ENCODE results near the gene RAD23B. TPM values are rescaled to one million over a fixed set of nuclear protein-coding genes. Genes with fewer than 3 reads are reported as not detected.

Gene RAD23B
- polyA plus RNA-seq, 3 donors: 21.6 to 50.0 (median 24.7) TPM

DNA sequence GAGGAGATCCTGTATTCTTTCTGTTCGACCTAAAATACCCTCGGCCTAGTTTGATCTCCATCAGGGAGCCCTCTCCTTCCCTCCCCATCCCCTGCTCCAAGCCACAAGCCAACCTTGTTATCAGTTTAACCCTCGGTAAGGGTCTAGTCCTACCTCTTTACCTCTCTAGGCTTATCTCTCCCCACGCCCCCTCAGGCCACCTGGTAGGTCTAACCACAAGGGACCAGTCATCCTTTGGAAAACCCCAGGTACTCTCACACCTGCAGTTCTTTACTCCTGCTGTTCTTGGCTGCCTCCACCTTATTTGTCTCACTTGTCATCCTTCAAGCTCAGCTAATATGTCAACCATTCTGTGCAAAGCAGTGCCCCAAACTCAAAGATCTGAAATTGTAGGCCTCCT lies 78.7 kb downstream of the RAD23B start:
- H3K27ac ChIP-seq (ENCODE audit: low read depth in 1 of 2, low read length in 2 of 2): no peak overlapping the region
- peaks cover 0 to 8% (median 0%) of the 10 kb centered on the region in 3 donors for H3K27me3 Mint-ChIP-seq (ENCODE audit: low read depth in 3 of 3)

DNA sequence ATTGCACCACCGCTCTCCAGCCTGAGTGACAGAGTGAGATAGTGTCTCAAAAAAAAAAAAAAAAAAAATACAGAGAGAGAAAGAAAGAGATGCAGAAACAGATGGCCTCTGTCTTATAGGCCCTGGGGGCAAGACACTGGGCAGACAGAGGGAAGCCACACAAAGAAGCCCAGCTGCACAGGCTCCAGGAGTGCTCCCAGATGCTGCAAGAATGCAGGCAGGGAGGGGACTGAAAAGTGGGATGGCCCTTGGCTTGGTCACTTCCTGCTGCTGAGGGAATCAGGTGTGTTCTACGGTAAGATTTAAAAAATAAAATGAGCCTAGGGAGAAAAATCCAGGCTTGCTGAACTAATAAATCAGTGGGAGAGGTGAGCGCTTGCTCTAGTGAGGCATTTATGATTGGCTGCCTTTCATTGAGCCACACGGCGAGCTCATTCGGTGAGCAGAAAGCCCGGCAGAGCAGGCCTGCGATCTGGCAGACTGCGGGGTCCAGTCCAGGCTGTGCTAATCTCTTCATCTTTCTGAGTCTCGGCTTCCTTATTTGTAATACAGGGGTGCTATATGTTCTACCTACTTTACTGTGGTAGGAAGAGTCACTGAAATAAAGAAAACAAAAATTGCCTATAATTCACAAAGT lies 80.6 kb downstream of the RAD23B start:
- Mint-ChIP-seq H3K9me3 (peaks cover 0 to 5% (median 0%) of the 10 kb centered on the region in 7 donors), H3K36me3 (no peaks in the 10 kb centered on the region), H3K27ac (no peak overlapping the region), H3K27me3 (ENCODE audit: low read depth in 3 of 3) (peaks cover 0 to 10% (median 0%) of the 10 kb centered on the region in 3 donors), H3K4me3 (no peak overlapping the region), H3K4me1 (no peaks in the 10 kb centered on the region)
- no peaks in the 10 kb centered on the region for H3K9me3 ChIP-seq (replicated peaks in 1 of 2; ENCODE audit: control insufficient read depth in 1 of 2, insufficient read depth in 1 of 2, low read length in 2 of 2)
- intact Hi-C loops (cut with micrococcal nuclease): no loop called here
- no peak overlapping the region for H3K4me2 ChIP-seq (replicated peaks; ENCODE audit: extremely low read depth, low read length, poor library complexity, severe bottlenecking)
- H3K27ac ChIP-seq (ENCODE audit: low read depth in 1 of 2, low read length in 2 of 2): no peak overlapping the region
- H3K79me2 ChIP-seq (ENCODE audit: insufficient read depth, low read length): no peaks in the 10 kb centered on the region
- 96% methylated on average over 8 of the region's 10 CpGs for WGBS (ENCODE audit: insufficient coverage)
- no peak overlapping the region for H3K4me3 ChIP-seq (replicated peaks in 1 of 3; ENCODE audit: low read depth in 2 of 3, low read length in 3 of 3)
- H4K20me1 ChIP-seq (ENCODE audit: insufficient read depth, low read length): no peaks in the 10 kb centered on the region
- no peak overlapping the region for H2AFZ ChIP-seq (ENCODE audit: insufficient read depth, low read depth, low read length, poor library complexity, severe bottlenecking)
- no peak for DNase-seq
- no peak overlapping the region for H3K9ac ChIP-seq (ENCODE audit: insufficient read depth, low read length, poor library complexity, severe bottlenecking)
- H3K27me3 ChIP-seq (ENCODE audit: control insufficient read depth in 2 of 2, insufficient read depth in 2 of 2, low read length in 2 of 2): no peaks in the 10 kb centered on the region
- no peaks in the 10 kb centered on the region for H3K4me1 ChIP-seq (ENCODE audit: control insufficient read depth in 1 of 2, insufficient read depth in 2 of 2, low read length in 2 of 2)
- TF ChIP-seq, protein P1, sequence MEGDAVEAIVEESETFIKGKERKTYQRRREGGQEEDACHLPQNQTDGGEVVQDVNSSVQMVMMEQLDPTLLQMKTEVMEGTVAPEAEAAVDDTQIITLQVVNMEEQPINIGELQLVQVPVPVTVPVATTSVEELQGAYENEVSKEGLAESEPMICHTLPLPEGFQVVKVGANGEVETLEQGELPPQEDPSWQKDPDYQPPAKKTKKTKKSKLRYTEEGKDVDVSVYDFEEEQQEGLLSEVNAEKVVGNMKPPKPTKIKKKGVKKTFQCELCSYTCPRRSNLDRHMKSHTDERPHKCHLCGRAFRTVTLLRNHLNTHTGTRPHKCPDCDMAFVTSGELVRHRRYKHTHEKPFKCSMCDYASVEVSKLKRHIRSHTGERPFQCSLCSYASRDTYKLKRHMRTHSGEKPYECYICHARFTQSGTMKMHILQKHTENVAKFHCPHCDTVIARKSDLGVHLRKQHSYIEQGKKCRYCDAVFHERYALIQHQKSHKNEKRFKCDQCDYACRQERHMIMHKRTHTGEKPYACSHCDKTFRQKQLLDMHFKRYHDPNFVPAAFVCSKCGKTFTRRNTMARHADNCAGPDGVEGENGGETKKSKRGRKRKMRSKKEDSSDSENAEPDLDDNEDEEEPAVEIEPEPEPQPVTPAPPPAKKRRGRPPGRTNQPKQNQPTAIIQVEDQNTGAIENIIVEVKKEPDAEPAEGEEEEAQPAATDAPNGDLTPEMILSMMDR (IDR thresholded peaks at IDR 0.05): no peak
- H3K36me3 ChIP-seq (replicated peaks in 1 of 2; ENCODE audit: control insufficient read depth in 1 of 2, insufficient read depth in 2 of 2, low read length in 2 of 2): no peaks in the 10 kb centered on the region

More for the DNA sequence above, 78.7 kb downstream of the RAD23B start:
- WGBS (ENCODE audit: insufficient coverage): 97% methylated on average over 3 of the region's 4 CpGs
- Mint-ChIP-seq H3K9me3 (peaks cover 0 to 7% (median 3%) of the 10 kb centered on the region in 7 donors), H3K27ac (no peak overlapping the region), H3K36me3 (no peaks in the 10 kb centered on the region), H3K4me1 (no peaks in the 10 kb centered on the region), H3K4me3 (no peak overlapping the region)
- intact Hi-C loops (cut with micrococcal nuclease): no loop called here
- H3K9ac ChIP-seq (ENCODE audit: insufficient read depth, low read length, poor library complexity, severe bottlenecking): no peak overlapping the region
- TF ChIP-seq, protein P1 (IDR thresholded peaks at IDR 0.05): no peak
- H3K4me1 ChIP-seq (ENCODE audit: control insufficient read depth in 1 of 2, insufficient read depth in 2 of 2, low read length in 2 of 2): no peaks in the 10 kb centered on the region
- no peak for DNase-seq
- no peaks in the 10 kb centered on the region for H3K79me2 ChIP-seq (ENCODE audit: insufficient read depth, low read length)
- H3K4me2 ChIP-seq (replicated peaks; ENCODE audit: extremely low read depth, low read length, poor library complexity, severe bottlenecking): no peak overlapping the region
- H2AFZ ChIP-seq (ENCODE audit: insufficient read depth, low read depth, low read length, poor library complexity, severe bottlenecking): no peak overlapping the region
- H3K36me3 ChIP-seq (replicated peaks in 1 of 2; ENCODE audit: control insufficient read depth in 1 of 2, insufficient read depth in 2 of 2, low read length in 2 of 2): no peaks in the 10 kb centered on the region
- no peak overlapping the region for H3K4me3 ChIP-seq (replicated peaks in 1 of 3; ENCODE audit: low read depth in 2 of 3, low read length in 3 of 3)
- H4K20me1 ChIP-seq (ENCODE audit: insufficient read depth, low read length): no peaks in the 10 kb centered on the region
- H3K27me3 ChIP-seq (ENCODE audit: control insufficient read depth in 2 of 2, insufficient read depth in 2 of 2, low read length in 2 of 2): no peaks in the 10 kb centered on the region
- H3K9me3 ChIP-seq (replicated peaks in 1 of 2; ENCODE audit: control insufficient read depth in 1 of 2, insufficient read depth in 1 of 2, low read length in 2 of 2): no peaks in the 10 kb centered on the region

All from CD14-positive monocyte (primary cell).